Osteoblast (primary cell): ENCODE data around the gene MYCL. TPM values are rescaled to one million over a fixed set of nuclear protein-coding genes. Genes with fewer than 3 reads are reported as not detected.
A peak's percentile ranks its signal among the peaks of the same experiment; 100 is the strongest.

Source experiments
- DNase-seq: peaks from one replicate; pipeline ENCODE4 v3.0.0; 2011; ENCODE audit warnings: low spot score, mixed read lengths; ENCODE audit not compliant: insufficient read length; ENCODE audit errors: missing footprints
- H2AFZ ChIP-seq: 2 replicates; pipeline ENCODE4 v1.6.0; 2011; ENCODE audit warnings: mild to moderate bottlenecking, low read length
- H3K27ac ChIP-seq: 2 replicates; pipeline ENCODE4 v1.5.1; 2011; ENCODE audit warnings: mild to moderate bottlenecking, low read depth, low read length, moderate library complexity
- H3K27me3 ChIP-seq: 2 replicates; pipeline ENCODE4 v1.6.0; 2012; ENCODE audit warnings: mild to moderate bottlenecking, control low read depth, inconsistent platforms, low read length, moderate library complexity; ENCODE audit not compliant: insufficient read depth
- H3K36me3 ChIP-seq: 2 replicates; pipeline ENCODE4 v1.5.1; 2011; ENCODE audit warnings: mild to moderate bottlenecking, low read length, control low read depth, moderate library complexity; ENCODE audit not compliant: insufficient read depth
- H3K4me1 ChIP-seq: 2 replicates; pipeline ENCODE4 v1.5.1; 2011; ENCODE audit warnings: mild to moderate bottlenecking, low read length, control low read depth, moderate library complexity; ENCODE audit not compliant: insufficient read depth
- H3K4me2 ChIP-seq: 2 replicates; pipeline ENCODE4 v1.6.0; 2011; ENCODE audit warnings: mild to moderate bottlenecking, low read length; ENCODE audit not compliant: insufficient read depth
- H3K4me3 ChIP-seq: fragments of 200-600 bp; sonication (generic); 3 replicates; pipeline ENCODE4 v1.5.1; 2012; ENCODE audit warnings: mild to moderate bottlenecking, low read length, inconsistent platforms; ENCODE audit not compliant: insufficient read depth
- H3K79me2 ChIP-seq: 2 replicates; pipeline ENCODE4 v1.6.0; 2012; ENCODE audit warnings: mild to moderate bottlenecking, low read length, control low read depth, inconsistent platforms; ENCODE audit not compliant: insufficient read depth
- H3K9me3 ChIP-seq: 2 replicates; pipeline ENCODE4 v1.5.1; 2011; ENCODE audit warnings: low read depth, low read length, control low read depth
- H4K20me1 ChIP-seq: 2 replicates; pipeline ENCODE4 v1.6.0; 2012; ENCODE audit warnings: mild to moderate bottlenecking, low read length, control low read depth; ENCODE audit not compliant: insufficient read depth
- CTCF ChIP-seq: IDR thresholded peaks from 2 replicates; pipeline ENCODE4 v1.5.1; 2011; ENCODE audit warnings: mild to moderate bottlenecking, low read depth, low read length, moderate library complexity; ENCODE audit errors: extremely low read depth
- total RNA-seq: library from RNA; depleted of rRNA; stranded (reverse); fragments of >200 nt; gene quantifications from 2 replicates; pipeline ENCODE4 v1.2.3, GENCODE V29; 2012

MYCL gene
- total RNA-seq, 1 donor, result 0.72 TPM

DNA sequence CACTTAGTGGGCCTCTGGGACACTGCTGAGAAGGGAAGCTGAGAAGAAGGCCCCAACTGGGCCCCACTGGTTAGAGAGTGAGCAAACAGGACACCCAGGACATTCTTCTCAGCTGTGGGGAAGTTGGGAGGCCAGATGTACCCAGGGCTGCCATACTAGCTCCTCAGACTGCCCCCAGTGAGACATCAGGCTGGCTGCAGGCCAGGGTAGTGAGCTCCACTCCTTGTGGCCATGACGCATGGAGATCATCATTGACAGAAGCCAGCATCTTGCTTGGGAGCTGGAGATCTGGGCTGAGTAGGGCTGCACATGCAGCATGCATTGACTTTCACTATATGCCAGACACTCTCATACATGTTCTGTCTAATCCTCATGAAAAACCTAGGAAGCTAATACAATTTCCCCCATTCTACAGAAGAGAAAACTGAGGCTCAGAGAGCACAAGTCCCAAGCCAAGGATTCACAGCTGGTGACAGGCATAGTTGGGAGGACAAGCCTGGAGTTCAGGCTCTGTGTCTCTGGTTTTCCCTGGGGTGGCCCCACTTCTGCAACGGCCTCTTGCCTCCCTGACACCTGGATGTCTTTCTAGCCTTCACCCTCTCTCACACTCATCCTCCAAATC is 24.1 kb upstream of the MYCL start:
- Histone ChIP-seq H3K79me2 (no peaks in the 10 kb centered on the region), H3K4me3 (no peak overlapping the region), H3K27ac (no peak overlapping the region), H2AFZ (peak overlapping the region; percentile 12), H3K9me3 (no peaks in the 10 kb centered on the region), H3K36me3 (no peaks in the 10 kb centered on the region), H3K4me2 (no peak overlapping the region), H3K4me1 (peaks cover 3% of the 10 kb centered on the region), H3K27me3 (no peaks in the 10 kb centered on the region), H4K20me1 (no peaks in the 10 kb centered on the region)
- peak; percentile 70 for DNase-seq
- no peak for TF ChIP-seq CTCF

- H3K36me3 ChIP-seq, result no peaks in the 10 kb centered on the region
- no peaks in the 10 kb centered on the region for H4K20me1 ChIP-seq
- no peak for DNase-seq
- no peaks in the 10 kb centered on the region for H3K79me2 ChIP-seq
- no peak overlapping the region for H2AFZ ChIP-seq
- TF ChIP-seq CTCF, result no peak
- H3K4me2 ChIP-seq, result no peak overlapping the region
- no peaks in the 10 kb centered on the region for H3K9me3 ChIP-seq
- no peak overlapping the region for H3K27ac ChIP-seq
- no peaks in the 10 kb centered on the region for H3K27me3 ChIP-seq
- H3K4me3 ChIP-seq, result no peak overlapping the region
- H3K4me1 ChIP-seq, result no peaks in the 10 kb centered on the region
These were observed 20.6 kb upstream of the MYCL start for GRCh38 chr1:39922251-39922688.

DNA sequence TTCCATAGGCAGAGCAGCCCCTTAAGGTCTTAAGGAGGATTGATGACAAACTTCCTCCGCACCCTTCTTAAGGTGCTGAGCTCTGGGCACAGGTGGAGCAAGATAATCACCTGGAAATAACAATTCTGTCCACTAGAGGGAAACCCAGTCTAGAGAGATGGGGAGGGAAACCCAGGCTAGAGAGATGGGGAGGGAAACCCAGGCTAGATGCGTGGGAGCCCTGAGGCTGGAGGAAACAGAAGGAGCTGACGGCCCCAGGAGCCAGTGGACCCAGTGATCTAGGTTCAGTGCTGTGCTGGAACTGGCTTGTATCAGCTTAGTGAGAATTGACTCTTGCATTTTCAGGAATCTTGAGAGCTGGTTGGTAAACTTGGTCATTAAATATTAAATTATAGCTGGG is 17.8 kb upstream of the MYCL start:
- no peaks in the 10 kb centered on the region for H3K79me2 ChIP-seq
- no peak overlapping the region for H3K27ac ChIP-seq
- no peaks in the 10 kb centered on the region for H3K27me3 ChIP-seq
- H3K4me1 ChIP-seq, result no peaks in the 10 kb centered on the region
- no peak overlapping the region for H2AFZ ChIP-seq
- DNase-seq, result peak; percentile 94
- no peaks in the 10 kb centered on the region for H4K20me1 ChIP-seq
- peak; percentile 68 for TF ChIP-seq CTCF
- H3K4me3 ChIP-seq, result no peak overlapping the region
- H3K9me3 ChIP-seq, result no peaks in the 10 kb centered on the region
- no peak overlapping the region for H3K4me2 ChIP-seq
- H3K36me3 ChIP-seq, result no peaks in the 10 kb centered on the region

DNA sequence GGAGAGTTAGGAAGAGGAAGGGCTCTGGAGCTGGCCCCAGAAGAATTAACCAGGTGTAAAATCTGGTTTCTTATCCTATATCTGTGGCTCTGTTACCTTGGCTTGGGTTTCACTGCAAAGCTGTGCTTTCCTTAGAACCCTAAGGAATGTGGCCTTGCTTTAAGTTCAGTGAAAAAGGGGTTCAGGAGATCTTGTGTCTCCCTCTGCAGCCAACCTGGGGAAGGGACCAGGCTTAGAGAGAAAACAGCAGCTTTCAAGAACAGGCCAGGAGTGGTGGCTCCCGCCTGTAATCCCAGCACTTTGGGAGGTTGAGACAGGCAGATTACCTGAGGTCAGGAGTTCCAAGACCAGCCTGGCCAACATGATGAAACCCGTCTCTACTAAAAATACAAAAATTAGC is 16.1 kb upstream of the MYCL start:
- H3K4me3 ChIP-seq, result no peak overlapping the region
- H3K36me3 ChIP-seq, result no peaks in the 10 kb centered on the region
- no peaks in the 10 kb centered on the region for H3K9me3 ChIP-seq
- DNase-seq, result no peak
- no peaks in the 10 kb centered on the region for H4K20me1 ChIP-seq
- no peaks in the 10 kb centered on the region for H3K4me1 ChIP-seq
- no peak overlapping the region for H2AFZ ChIP-seq
- H3K4me2 ChIP-seq, result no peak overlapping the region
- no peak overlapping the region for H3K27ac ChIP-seq
- TF ChIP-seq CTCF, result no peak
- H3K79me2 ChIP-seq, result no peaks in the 10 kb centered on the region
- H3K27me3 ChIP-seq, result no peaks in the 10 kb centered on the region
